Activated naive CD4-positive, alpha-beta T cell treated with anti-CD3 and anti-CD28 coated beads for 36 hours (primary cell): ENCODE results near the gene SLC28A3. TPM values are rescaled to one million over a fixed set of nuclear protein-coding genes. Genes with fewer than 3 reads are reported as not detected.
"Not testable (repeated sequence)": the region's sequence is repeated elsewhere in the genome, so short reads cannot be mapped to it uniquely, and the experiment has no call there.

ENCODE experiments used
- CTCF ChIA-PET: fragments of 350-600 bp; sonication (Branson Sonifier 250); formaldehyde crosslinking; loops from one replicate; lab custom pipeline; 2021; ENCODE audit warnings: antibody characterized with exemption; lab: Charles Lee
- DNase-seq: peaks from one replicate; pipeline ENCODE4 v3.0.0-alpha.2; 2020
- H3K27ac Mint-ChIP-seq: one replicate; pipeline ENCODE4 v1.8.0; 2021; ENCODE audit warnings: mild to moderate bottlenecking, mixed read lengths
- H3K27me3 Mint-ChIP-seq: one replicate; pipeline ENCODE4 v1.8.0; 2021; ENCODE audit warnings: low read depth, mixed read lengths
- H3K36me3 Mint-ChIP-seq: one replicate; pipeline ENCODE4 v1.8.0; 2021; ENCODE audit warnings: low read depth, mixed read lengths
- H3K4me1 Mint-ChIP-seq: one replicate; pipeline ENCODE4 v1.8.0; 2021; ENCODE audit warnings: low read depth, mixed read lengths
- H3K4me3 Mint-ChIP-seq: one replicate; pipeline ENCODE4 v1.8.0; 2021; ENCODE audit warnings: mild to moderate bottlenecking, moderate library complexity, mixed read lengths
- H3K9me3 Mint-ChIP-seq: one replicate; pipeline ENCODE4 v1.8.0; 2021; ENCODE audit warnings: mixed read lengths
- intact Hi-C: fragments of 100-400 bp; cut with micrococcal nuclease; formaldehyde crosslinking; loops from one replicate; pipeline ENCODE4 v1.15.1; 2023
- total RNA-seq, 2 experiments: library from RNA; stranded (reverse); gene quantifications; one replicate each; pipeline ENCODE4 v1.2.3, GENCODE V29; 2021

SLC28A3 gene
- total RNA-seq, 2 experiments from 2014 or later: 0.32 to 0.33 TPM

DNA sequence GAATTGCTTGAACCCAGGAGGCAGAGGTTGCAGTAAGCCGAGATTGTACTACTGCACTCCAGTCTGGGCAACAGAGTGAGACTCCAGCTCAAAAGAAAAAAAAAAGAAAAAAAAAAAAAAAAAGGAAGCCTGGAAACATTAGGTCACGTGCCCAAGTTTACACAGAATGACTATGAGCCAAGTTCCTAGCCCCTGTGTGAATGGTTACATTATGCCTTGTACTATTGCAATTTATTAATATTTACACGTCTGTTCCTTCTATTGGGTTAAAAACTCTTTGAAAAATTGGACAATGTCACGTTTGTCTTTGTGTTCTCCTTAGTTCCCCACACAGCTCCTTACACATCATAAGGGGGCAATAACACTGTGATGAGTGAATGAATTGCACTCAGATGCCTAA lies 33.5 kb upstream of the SLC28A3 start:
- Mint-ChIP-seq H3K9me3 (no peaks in the 10 kb centered on the region), H3K4me1 (peaks cover 2% of the 10 kb centered on the region), H3K27me3 (peaks cover 17% of the 10 kb centered on the region), H3K4me3 (no peak overlapping the region), H3K27ac (no peak overlapping the region), H3K36me3 (no peaks in the 10 kb centered on the region)
- intact Hi-C loops: no loop called here
- CTCF ChIA-PET: no interaction called here
- no peak for DNase-seq

DNA sequence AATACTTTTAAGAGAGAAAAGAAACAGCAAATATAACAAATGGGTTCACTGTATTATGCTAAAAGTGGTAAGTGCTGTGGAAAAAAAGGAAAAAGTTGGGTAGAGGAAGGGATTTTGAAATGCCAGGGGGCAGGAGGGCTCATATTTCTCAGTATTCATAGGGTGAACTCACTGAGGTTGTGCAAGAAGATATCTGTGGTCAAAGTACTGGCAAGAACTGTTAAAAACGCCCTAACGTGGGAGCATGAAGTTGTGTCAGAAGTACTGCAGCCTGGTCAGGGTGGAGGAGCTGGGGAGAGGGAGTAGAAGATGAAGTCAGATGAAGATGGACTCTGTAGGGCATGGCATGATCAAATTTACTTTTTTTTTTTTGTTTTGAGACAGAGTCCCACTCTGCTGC lies 31.2 kb upstream of the SLC28A3 start:
- intact Hi-C loops: no loop called here
- Mint-ChIP-seq H3K4me1 (peaks cover 2% of the 10 kb centered on the region), H3K9me3 (no peaks in the 10 kb centered on the region), H3K27ac (no peak overlapping the region), H3K4me3 (no peak overlapping the region), H3K36me3 (no peaks in the 10 kb centered on the region), H3K27me3 (peaks cover 12% of the 10 kb centered on the region)
- DNase-seq: no peak
- CTCF ChIA-PET: no interaction called here

DNA sequence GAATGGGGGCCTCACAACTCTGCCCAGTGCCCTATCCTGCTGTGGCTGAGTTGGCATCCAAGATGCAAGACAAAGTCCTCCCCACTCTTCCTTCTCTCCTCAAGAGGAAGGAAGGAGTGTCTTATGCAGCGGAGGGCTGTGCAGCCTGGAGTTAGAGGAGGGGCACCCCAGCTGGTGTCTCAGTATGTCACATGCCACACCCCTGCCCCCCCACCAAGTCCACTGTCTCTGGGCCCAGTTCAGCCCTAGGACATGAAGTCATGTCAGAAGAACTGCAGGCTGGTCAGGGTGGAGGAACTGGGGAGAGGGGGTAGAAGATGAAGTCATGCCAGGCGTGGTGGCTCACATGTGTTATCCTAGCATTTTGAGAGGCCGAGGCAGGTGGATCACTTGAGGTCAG lies 28.0 kb upstream of the SLC28A3 start:
- Mint-ChIP-seq H3K4me3 (no peak overlapping the region), H3K36me3 (no peaks in the 10 kb centered on the region), H3K27me3 (peaks cover 5% of the 10 kb centered on the region), H3K9me3 (peaks cover 6% of the 10 kb centered on the region), H3K4me1 (no peaks in the 10 kb centered on the region), H3K27ac (no peak overlapping the region)
- CTCF ChIA-PET: no interaction called here
- intact Hi-C loops: no loop called here
- no peak for DNase-seq

DNA sequence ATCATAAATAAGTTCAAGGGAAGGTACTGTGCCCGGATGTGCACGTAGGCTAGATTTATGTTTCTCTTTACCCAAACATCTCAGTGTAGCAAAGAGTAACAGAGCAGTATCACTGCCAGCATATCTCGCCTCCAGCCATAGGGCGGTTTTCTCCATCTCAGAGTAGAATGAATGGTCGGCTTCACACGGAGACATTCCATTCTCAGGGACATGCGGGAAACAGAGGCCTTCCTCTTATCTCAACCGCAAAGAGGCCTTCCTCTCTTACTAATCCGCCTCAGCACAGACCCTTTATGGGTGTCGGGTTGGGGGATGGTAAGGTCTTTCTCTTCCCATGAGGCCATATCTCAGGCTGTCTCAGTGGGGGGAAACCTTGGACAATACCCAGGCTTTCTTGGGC lies 27.2 kb upstream of the SLC28A3 start:
- H3K9me3 Mint-ChIP-seq, CTCF ChIA-PET, H3K36me3 Mint-ChIP-seq, H3K27me3 Mint-ChIP-seq, H3K4me1 Mint-ChIP-seq, DNase-seq, H3K4me3 Mint-ChIP-seq, intact Hi-C loops, H3K27ac Mint-ChIP-seq: not testable (repeated sequence)

DNA sequence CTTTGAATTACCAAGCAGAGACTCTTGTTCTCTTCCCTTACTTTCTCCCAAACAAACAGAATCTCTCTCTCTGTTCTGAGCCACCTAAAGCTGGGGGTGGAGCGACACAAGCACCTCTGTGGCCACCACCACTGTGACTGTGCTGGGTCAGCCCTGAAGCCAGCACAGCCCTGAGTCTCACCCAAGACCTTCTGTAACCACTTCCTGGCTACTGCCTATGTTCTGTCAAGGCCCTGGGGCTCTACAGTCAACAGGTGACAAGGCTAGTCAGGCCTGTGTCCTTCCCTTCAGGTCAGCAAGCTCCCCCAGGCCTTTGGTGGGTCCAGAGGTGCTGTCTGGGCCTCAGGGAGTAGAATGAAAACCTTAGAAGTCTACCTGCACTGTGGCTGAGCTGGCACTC lies 26.1 kb upstream of the SLC28A3 start:
- no peaks in the 10 kb centered on the region for H3K36me3 Mint-ChIP-seq
- no peaks in the 10 kb centered on the region for H3K4me1 Mint-ChIP-seq
- H3K27ac Mint-ChIP-seq: no peak overlapping the region
- no peak for DNase-seq
- no peak overlapping the region for H3K4me3 Mint-ChIP-seq
- CTCF ChIA-PET: no interaction called here
- intact Hi-C loops: no loop called here
- peaks cover 6% of the 10 kb centered on the region for H3K9me3 Mint-ChIP-seq
- H3K27me3 Mint-ChIP-seq: peaks cover 4% of the 10 kb centered on the region

DNA sequence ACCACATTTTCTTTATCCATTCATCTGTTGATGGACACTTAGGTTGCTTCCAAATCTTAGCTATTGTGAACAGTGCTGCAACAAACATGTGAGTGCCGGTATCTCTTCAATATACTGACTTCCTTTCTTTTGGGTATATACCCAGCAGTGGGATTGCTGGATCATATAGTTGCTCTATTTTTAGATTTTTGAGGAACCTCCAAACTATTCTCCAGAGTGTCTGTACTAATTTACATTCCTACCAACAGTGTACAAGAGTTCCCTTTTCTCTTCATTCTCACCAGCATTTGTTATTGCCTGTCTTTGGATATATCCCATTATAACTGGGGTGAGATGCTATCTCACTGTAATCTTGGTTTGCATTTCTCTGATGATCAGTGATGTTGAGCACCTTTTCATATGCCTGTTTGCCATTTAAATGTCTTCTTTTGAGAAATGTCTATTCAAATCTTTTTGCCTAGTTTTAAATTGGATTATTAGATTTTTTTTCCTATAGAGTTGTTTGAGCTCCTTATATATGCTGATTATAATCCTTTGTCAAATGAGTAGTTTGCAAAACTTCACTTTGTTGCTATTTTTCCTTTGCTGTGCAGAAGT lies 24.4 kb upstream of the SLC28A3 start:
- H3K27ac Mint-ChIP-seq, intact Hi-C loops, H3K4me1 Mint-ChIP-seq, H3K9me3 Mint-ChIP-seq, H3K27me3 Mint-ChIP-seq, H3K4me3 Mint-ChIP-seq, DNase-seq, H3K36me3 Mint-ChIP-seq: not testable (repeated sequence)
- CTCF ChIA-PET: interaction anchor here (0.6 kb wide), 1 partner anchor 259 kb away, joined by 3 read pairs; no protein-coding TSS in a partner anchor

DNA sequence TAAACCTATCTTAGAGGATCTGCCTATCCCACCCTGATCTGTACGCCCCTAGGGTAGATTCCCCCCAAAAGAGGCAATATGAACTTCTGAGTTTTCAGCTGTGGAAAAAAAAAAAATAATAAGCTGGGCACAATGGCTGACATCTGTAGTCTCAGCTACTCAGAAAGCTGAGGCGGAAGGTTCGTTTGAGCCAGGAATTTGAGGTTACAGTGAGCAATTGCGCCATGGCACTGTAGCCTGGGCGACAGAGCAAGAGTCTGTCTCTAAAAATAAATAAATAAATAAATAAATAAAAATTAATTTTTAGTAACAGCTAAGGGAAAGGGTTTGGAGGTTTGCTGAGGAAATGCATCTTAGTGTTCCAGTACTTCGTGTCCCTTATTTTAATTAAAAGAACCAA lies 21.1 kb upstream of the SLC28A3 start:
- DNase-seq: no peak
- Mint-ChIP-seq H3K4me3 (no peak overlapping the region), H3K27me3 (peaks cover 2% of the 10 kb centered on the region), H3K36me3 (no peaks in the 10 kb centered on the region), H3K27ac (no peak overlapping the region), H3K4me1 (no peaks in the 10 kb centered on the region), H3K9me3 (peaks cover 6% of the 10 kb centered on the region)
- CTCF ChIA-PET: no interaction called here
- intact Hi-C loops: no loop called here

DNA sequence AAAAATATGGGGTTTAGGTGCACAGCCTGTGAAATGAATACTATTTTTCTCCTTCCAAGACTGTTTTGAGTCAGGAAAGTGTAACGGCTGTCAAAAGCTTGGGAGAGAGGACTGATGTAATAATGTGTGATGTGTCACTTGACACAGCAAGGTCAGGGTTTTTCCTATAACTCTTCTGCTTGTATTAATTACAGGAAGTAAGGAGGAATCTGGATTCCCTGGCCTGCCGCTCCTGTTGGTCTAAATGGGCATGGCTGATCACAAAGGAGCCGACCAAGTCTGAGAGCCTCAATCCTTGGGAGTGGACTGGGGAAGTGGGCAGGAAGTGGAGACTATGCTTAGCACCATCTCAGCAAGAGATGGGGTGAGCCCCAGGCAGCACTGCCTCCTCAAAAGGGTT lies 16.7 kb upstream of the SLC28A3 start:
- intact Hi-C loops: no loop called here
- no peak for DNase-seq
- CTCF ChIA-PET: no interaction called here
- H3K9me3 Mint-ChIP-seq: no peaks in the 10 kb centered on the region
- H3K27me3 Mint-ChIP-seq: no peaks in the 10 kb centered on the region
- H3K4me3 Mint-ChIP-seq: no peak overlapping the region
- H3K27ac Mint-ChIP-seq: no peak overlapping the region
- H3K36me3 Mint-ChIP-seq: no peaks in the 10 kb centered on the region
- H3K4me1 Mint-ChIP-seq: no peaks in the 10 kb centered on the region

DNA sequence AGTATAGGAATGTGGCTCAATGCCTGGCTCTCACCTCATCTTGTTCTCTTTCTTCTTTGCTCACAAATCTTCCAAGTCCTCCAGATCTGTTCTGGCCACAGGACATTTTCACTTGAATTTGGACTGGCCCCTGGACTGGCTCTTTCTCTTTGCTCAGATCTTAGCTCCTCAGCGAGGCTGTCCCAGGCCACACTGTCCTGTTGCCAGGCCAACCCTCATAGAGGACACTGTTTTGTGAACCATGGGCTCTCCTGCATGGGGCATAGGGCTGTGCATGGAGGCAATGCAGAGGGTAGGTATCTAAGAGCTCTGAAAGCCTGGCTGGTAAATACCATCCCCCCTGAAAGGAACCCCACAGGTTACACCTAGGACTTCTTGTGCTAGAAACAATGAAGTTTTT lies 13.5 kb upstream of the SLC28A3 start:
- intact Hi-C loops: loop anchor here (1.0 kb wide), 1 partner anchor 34 kb away; no protein-coding TSS in a partner anchor
- Mint-ChIP-seq H3K27me3 (no peaks in the 10 kb centered on the region), H3K36me3 (no peaks in the 10 kb centered on the region), H3K4me1 (no peaks in the 10 kb centered on the region), H3K9me3 (no peaks in the 10 kb centered on the region), H3K4me3 (no peak overlapping the region), H3K27ac (no peak overlapping the region)
- CTCF ChIA-PET: no interaction called here
- DNase-seq: no peak

DNA sequence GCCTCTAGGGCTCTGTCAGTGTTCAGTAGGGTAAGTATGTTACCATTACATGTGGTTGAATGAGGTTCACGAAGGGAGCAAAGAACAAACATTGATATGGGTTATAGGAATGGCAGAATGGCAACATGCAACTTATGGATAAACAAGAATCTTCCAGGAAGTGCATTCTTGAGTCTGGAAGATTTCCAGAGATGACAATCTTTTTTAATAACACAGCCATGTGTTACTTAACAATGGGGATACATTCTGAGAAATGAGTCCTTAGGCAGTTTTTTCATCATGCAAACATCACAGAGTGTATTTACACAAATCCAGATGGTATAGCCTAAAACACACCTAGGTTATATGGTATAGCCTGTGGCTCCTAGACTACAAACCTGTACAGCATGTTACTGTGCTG lies 9.1 kb upstream of the SLC28A3 start:
- Mint-ChIP-seq H3K27ac (no peak overlapping the region), H3K27me3 (no peaks in the 10 kb centered on the region), H3K4me3 (no peak overlapping the region), H3K9me3 (no peaks in the 10 kb centered on the region), H3K4me1 (no peaks in the 10 kb centered on the region), H3K36me3 (no peaks in the 10 kb centered on the region)
- no peak for DNase-seq
- CTCF ChIA-PET: no interaction called here
- intact Hi-C loops: no loop called here

DNA sequence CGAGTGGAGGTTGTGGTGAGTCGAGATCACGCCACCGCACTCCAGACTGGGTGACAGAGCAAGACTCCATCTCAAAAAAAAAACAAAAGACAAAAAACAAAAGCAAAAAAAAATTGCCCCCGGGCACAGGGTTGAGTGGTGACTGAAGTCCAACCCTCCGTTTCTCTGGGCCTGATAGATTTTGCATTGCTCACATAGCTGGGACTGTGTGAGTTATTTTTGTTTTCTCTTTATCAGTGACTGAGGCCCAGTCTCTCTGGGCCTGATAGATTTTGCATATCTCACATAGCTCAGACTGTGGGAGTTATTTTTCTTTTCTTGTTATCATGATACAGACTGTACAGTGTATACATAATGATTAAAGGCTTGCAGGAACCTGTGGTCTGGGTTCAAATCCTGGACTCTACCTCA lies 2.6 kb upstream of the SLC28A3 start:
- H3K27ac Mint-ChIP-seq: no peak overlapping the region
- intact Hi-C loops: no loop called here
- no peaks in the 10 kb centered on the region for H3K36me3 Mint-ChIP-seq
- DNase-seq: no peak
- no peaks in the 10 kb centered on the region for H3K9me3 Mint-ChIP-seq
- H3K27me3 Mint-ChIP-seq: no peaks in the 10 kb centered on the region
- no peak overlapping the region for H3K4me3 Mint-ChIP-seq
- CTCF ChIA-PET: no interaction called here
- no peaks in the 10 kb centered on the region for H3K4me1 Mint-ChIP-seq

DNA sequence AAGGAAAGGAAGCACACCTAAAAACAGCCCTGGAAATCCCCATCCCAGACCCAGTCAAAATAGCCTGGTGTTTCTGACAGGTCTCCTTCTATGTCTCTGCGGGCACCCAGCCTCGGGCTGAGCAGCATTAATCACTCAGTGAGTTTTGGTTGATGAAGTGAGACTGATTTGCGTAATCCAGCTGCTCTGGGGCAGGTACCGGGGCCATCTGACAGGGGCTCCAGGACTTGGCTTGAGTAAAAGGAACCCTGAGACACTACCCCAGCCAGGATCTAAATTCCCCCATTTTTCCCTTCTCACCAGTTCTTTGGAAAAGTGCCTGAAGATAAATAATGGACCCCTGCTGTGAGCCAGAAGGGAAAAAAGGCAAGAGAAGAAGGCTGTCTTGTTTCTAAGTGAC lies 596 bp downstream of the SLC28A3 start:
- H3K9me3 Mint-ChIP-seq: no peaks in the 10 kb centered on the region
- intact Hi-C loops: no loop called here
- no peaks in the 10 kb centered on the region for H3K36me3 Mint-ChIP-seq
- H3K4me1 Mint-ChIP-seq: no peaks in the 10 kb centered on the region
- DNase-seq: no peak
- CTCF ChIA-PET: no interaction called here
- no peak overlapping the region for H3K4me3 Mint-ChIP-seq
- no peaks in the 10 kb centered on the region for H3K27me3 Mint-ChIP-seq
- no peak overlapping the region for H3K27ac Mint-ChIP-seq

DNA sequence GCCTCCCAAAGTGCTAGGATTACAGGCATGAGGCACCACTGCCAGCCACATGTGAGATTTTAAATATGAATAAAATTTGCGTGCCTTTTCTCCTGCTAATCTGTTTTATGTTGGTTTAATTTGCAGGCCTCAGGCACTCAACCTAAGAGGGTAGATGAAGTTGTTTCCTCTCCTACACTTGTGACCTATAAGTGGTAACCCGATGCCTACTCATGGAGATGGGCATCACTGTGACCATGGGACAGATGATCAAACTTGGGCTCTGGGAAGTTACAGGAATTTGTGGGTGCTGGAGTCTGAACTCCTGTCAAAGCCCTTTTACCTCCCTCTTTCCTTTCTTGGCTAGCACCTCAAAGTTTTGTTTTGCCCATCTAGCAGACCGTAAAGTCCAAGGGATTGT lies 1.1 kb downstream of the SLC28A3 start:
- Mint-ChIP-seq H3K27ac (no peak overlapping the region), H3K4me3 (no peak overlapping the region), H3K36me3 (no peaks in the 10 kb centered on the region), H3K4me1 (no peaks in the 10 kb centered on the region), H3K9me3 (no peaks in the 10 kb centered on the region), H3K27me3 (no peaks in the 10 kb centered on the region)
- CTCF ChIA-PET: no interaction called here
- intact Hi-C loops: no loop called here
- no peak for DNase-seq
